NT2/D1 (cell line): ENCODE results near the gene KIF6.

Experiments
- YY1 ChIP-seq: IDR thresholded peaks from 2 replicates; pipeline ENCODE4 v1.6.1; 2011; ENCODE audit not compliant: insufficient read length, insufficient read depth
- ZNF274 ChIP-seq: IDR thresholded peaks from 2 replicates; pipeline ENCODE4 v1.6.1; 2011; ENCODE audit warnings: mild to moderate bottlenecking, low read depth, low read length

DNA sequence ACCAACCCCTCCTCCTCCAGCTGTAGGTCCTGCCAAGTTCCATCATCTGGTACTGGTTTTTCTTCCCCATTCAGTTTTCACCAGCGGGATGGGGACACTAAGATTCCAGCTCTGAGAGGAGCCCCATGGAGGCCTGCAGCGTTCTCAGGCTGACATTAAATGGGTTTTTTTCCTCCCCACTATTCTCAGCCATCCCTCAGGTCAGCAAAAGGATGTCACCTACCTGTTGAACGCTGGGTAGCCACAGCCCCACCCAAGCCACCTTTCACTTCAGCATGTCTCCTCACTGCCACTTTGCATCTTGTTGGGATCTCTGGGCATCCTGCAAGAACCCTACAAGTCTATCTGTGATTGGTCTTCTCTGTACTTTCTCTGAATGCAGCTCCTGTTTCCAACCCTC is 417.7 kb downstream of the KIF6 start:
- TF ChIP-seq ZNF274 = no peak
- TF ChIP-seq YY1 = no peak
